GDM1 (cell line): ENCODE measurements around the gene DENND1A.
"Not testable (repeated sequence)": the region's sequence is repeated elsewhere in the genome, so short reads cannot be mapped to it uniquely, and the experiment has no call there.

Experiments used
- DNase-seq: peaks from one replicate; lab custom pipeline; 2025; lab: John Stamatoyannopoulos, UW

DENND1A gene

GRCh38 chr9:123929870-123930831, at the start of gene DENND1A:
TSS of gene DENND1A (minus strand) at chr9:123930126. CDS start at chr9:123929905, 221 bp downstream.
- DNase-seq, result peak; percentile 84

- DNase-seq, result no peak
Observed at GRCh38 chr9:123978981-123979380, 49.1 kb upstream of the DENND1A start.

GRCh38 chr9:123976579-123976978, 46.7 kb upstream of the DENND1A start:
- not testable (repeated sequence) for DNase-seq

GRCh38 chr9:123975871-123976270, 45.9 kb upstream of the DENND1A start:
- DNase-seq, result no peak

GRCh38 chr9:123974471-123974870, 44.5 kb upstream of the DENND1A start:
- DNase-seq, result no peak

- DNase-seq, result no peak
Observed at GRCh38 chr9:123973590-123974223, 43.8 kb upstream of the DENND1A start.

GRCh38 chr9:123972618-123973017, 42.7 kb upstream of the DENND1A start:
- DNase-seq, result no peak

GRCh38 chr9:123967323-123967722, 37.4 kb upstream of the DENND1A start:
- no peak for DNase-seq

GRCh38 chr9:123965801-123966686, 36.1 kb upstream of the DENND1A start:
- no peak for DNase-seq

GRCh38 chr9:123964761-123965160, 34.8 kb upstream of the DENND1A start:
- no peak for DNase-seq

GRCh38 chr9:123960965-123961364, 31.0 kb upstream of the DENND1A start:
- no peak for DNase-seq

- DNase-seq, result no peak
Observed at GRCh38 chr9:123960366-123960765, 30.4 kb upstream of the DENND1A start.

- no peak for DNase-seq
Observed at GRCh38 chr9:123959787-123960186, 29.9 kb upstream of the DENND1A start.

- DNase-seq, result no peak
Observed at GRCh38 chr9:123957731-123958130, 27.8 kb upstream of the DENND1A start.

GRCh38 chr9:123957168-123957721, 27.3 kb upstream of the DENND1A start:
- DNase-seq, result no peak

- DNase-seq, result no peak
Observed at GRCh38 chr9:123955637-123956036, 25.7 kb upstream of the DENND1A start.

- no peak for DNase-seq
Observed at GRCh38 chr9:123954518-123955280, 24.8 kb upstream of the DENND1A start.

- DNase-seq, result no peak
Observed at GRCh38 chr9:123952641-123953495, 22.9 kb upstream of the DENND1A start.

GRCh38 chr9:123948286-123948685, 18.4 kb upstream of the DENND1A start:
- no peak for DNase-seq

- no peak for DNase-seq
Observed at GRCh38 chr9:123947326-123947725, 17.4 kb upstream of the DENND1A start.
